HG02973 (cell line): ENCODE results near the gene WDR37.

Experiments
- ATAC-seq: cut with Tn5 transposase; IDR thresholded peaks from one replicate; pipeline ENCODE4 v1.9.1; 2021; ENCODE audit warnings: moderate library complexity; ENCODE audit not compliant: unreplicated experiment

The WDR37 gene

DNA sequence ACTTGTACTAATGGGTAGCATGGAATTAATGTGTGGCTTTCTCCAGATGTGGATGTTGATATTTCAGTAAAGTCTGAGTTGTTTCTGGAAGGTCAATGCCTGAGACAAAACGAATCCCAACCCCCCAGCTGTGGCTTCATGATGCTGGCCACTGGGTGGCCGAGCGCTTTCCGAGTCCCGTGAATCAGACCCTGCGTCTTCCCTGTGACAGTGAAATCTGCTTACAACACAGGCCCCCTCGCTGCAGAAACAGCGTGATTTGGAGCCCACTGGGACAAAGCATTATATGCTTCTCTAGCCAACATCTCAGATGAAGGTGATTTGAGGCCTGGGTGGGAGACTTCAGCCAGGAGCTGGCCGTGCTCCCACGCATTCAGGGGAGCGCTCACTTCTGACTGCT is 124.7 kb downstream of the WDR37 start:
- no peak for ATAC-seq
